ENCODE data around the gene FAM83B.
"Not testable (repeated sequence)": the region's sequence is repeated elsewhere in the genome, so short reads cannot be mapped to it uniquely, and the experiment has no call there.

Gene FAM83B, protein sequence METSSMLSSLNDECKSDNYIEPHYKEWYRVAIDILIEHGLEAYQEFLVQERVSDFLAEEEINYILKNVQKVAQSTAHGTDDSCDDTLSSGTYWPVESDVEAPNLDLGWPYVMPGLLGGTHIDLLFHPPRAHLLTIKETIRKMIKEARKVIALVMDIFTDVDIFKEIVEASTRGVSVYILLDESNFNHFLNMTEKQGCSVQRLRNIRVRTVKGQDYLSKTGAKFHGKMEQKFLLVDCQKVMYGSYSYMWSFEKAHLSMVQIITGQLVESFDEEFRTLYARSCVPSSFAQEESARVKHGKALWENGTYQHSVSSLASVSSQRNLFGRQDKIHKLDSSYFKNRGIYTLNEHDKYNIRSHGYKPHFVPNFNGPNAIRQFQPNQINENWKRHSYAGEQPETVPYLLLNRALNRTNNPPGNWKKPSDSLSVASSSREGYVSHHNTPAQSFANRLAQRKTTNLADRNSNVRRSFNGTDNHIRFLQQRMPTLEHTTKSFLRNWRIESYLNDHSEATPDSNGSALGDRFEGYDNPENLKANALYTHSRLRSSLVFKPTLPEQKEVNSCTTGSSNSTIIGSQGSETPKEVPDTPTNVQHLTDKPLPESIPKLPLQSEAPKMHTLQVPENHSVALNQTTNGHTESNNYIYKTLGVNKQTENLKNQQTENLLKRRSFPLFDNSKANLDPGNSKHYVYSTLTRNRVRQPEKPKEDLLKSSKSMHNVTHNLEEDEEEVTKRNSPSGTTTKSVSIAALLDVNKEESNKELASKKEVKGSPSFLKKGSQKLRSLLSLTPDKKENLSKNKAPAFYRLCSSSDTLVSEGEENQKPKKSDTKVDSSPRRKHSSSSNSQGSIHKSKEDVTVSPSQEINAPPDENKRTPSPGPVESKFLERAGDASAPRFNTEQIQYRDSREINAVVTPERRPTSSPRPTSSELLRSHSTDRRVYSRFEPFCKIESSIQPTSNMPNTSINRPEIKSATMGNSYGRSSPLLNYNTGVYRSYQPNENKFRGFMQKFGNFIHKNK

DNA sequence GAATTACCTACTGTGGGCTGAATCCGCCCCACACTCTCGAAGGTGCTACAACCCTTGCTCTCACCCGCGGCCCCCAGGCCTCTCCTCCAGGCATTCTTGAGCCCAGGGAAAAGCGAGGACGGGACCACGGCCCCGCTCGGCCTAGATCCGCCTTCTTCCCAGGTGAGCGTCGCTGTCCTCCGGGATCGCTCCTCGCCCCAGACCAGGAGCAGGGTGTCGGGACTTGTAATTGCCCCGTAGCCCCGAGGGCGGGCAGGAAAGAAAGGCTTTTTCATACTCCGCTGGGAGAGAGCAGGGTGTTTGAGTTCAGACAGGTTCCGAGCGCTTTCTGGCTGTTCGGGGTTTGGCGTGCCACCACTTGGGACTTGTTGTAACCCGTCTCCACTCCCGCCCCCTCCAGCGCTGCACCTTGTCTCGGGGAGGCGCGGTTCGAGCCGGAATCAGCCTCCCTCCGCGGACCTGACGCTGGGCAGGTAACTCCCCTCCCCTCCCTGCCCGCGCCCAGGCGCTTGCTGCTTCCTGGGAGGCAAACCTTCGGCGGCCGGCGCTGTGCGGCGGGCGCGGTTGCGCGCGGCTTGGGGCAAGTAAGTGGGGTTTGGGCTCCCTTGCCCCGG, at the start of gene FAM83B:
FAM83B (plus strand) TSS at position 529 of the 614 bp plus-strand sequence. CDS start 23,476 bp downstream, outside the sequence.
- DNase-seq (ENCODE audit: insufficient read length, low spot score) (peak; percentile 32), FAIRE-seq (peak; percentile 4)

- FAIRE-seq; DNase-seq (ENCODE audit: insufficient read length, low spot score): not testable (repeated sequence)
Measured at GRCh38 chr6:54796918-54797317, 49.7 kb upstream of the FAM83B start.

- FAIRE-seq (no peak), DNase-seq (ENCODE audit: insufficient read length, low spot score) (no peak)
Measured at GRCh38 chr6:54800050-54800600, 46.4 kb upstream of the FAM83B start.

- FAIRE-seq = no peak
Measured at GRCh38 chr6:54801244-54801643, 45.3 kb upstream of the FAM83B start.

DNA sequence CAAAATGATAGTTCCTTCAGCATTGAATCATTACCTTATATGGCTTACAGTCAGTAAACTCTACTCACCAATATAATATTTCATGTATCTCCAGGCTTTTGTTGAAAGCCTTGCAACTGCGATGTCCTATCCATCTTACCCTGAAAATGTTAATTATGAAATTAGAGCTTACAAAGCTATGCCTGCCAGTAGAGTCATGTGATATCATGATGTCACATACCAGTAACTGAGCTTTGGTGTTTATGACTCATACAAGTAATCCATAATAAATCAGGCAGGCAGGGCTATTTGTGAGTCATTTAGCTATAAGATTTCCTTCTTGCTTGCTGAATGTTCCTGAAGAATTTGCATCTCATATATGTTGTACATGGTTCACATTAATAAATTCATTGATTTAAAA, 44.9 kb upstream of the FAM83B start:
- peak; percentile 71 for DNase-seq (ENCODE audit: insufficient read length, low spot score)
- FAIRE-seq = peak; percentile 51

More at GRCh38 chr6:54801244-54801643, 45.3 kb upstream of the FAM83B start:
- DNase-seq (ENCODE audit: insufficient read length, low spot score) = no peak

- no peak for FAIRE-seq
- peak; percentile 24 for DNase-seq (ENCODE audit: insufficient read length, low spot score)
Measured at GRCh38 chr6:54802775-54803634, 43.6 kb upstream of the FAM83B start.

- peak; percentile 38 for DNase-seq (ENCODE audit: insufficient read length, low spot score)
- peak; percentile 4 for FAIRE-seq
Measured at GRCh38 chr6:54805077-54805476, 41.5 kb upstream of the FAM83B start.

DNA sequence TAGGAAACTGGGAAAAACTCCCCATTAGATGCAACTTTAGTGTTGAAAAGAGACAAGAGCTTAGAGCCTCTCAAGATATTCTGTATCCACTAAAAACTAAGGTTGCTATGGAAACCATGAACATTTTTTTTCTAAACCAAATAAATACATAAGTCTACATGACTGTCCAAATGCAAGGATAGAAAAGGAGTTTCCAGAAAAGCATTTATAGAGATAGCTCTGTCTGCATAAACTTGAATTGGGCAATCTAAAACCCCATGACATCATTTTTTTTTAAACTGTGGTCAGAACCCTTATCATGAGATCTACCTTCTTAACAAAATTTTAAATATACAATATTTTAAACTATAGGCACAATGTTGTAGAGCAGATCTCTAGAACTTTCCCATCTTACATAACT, 36.4 kb upstream of the FAM83B start:
- FAIRE-seq (no peak), DNase-seq (ENCODE audit: insufficient read length, low spot score) (no peak)

DNA sequence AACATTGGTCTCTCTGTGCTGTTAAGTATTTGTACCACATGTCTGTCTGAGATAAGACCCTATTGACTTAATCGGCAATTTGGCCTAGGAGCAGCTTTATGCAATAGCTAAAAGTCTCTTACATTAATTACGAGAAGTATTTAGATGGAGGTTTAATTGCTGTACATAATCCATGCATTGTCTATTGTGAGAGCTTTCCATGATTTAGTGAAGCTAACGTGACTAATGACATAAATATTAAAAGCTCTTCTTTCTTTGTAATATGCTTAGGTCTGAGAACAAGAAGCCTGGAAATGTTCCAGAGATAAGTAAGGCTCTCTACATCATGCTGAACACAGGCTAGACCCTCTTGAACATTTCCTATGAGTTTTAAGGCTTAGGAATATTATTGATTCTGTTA, 32.7 kb upstream of the FAM83B start:
- no peak for FAIRE-seq
- no peak for DNase-seq (ENCODE audit: insufficient read length, low spot score)

DNA sequence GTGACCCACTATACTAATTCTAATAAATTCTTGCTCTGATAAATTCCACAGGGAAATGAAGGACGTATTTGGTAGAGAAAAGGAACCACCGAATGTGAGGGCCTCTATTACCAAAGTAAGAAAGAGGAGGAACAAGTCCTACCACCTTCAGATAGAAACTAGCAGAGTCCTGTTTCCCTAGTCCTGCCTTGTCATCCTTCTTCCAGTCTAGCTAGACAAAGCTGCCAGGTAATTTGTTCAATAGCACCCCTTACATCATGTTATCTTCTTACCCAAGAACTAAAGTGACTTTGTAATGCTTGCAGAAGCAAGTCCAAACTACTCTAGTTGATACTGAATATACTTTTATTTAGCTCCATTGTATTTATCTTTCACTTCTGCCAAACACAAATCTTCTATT, 29.3 kb upstream of the FAM83B start:
- FAIRE-seq (no peak), DNase-seq (ENCODE audit: insufficient read length, low spot score) (no peak)

GRCh38 chr6:54817834-54818233, 28.7 kb upstream of the FAM83B start:
- FAIRE-seq = no peak
- DNase-seq (ENCODE audit: insufficient read length, low spot score) = no peak

- not testable (repeated sequence) for DNase-seq (ENCODE audit: insufficient read length, low spot score); FAIRE-seq
Measured at GRCh38 chr6:54824225-54824624, 22.3 kb upstream of the FAM83B start.

DNA sequence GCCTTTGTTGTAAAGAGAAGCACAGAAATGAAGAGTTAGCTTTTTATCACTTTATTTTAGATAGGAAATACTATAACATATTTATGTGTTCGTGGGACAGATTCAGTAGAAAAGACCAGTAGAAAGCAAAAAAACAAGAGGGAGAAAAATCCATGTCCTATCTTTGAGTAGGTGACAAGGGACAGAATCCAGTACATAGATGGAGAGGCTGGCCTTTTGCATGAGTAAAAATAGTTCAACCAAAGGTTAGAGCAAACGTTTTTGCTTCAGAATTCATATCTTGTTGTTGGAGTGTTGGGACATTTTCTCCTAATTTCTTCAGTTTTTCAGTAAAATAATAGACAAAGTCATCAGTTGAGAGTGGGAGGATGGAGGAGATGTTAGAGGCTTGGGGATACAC, 19.6 kb upstream of the FAM83B start:
- DNase-seq (ENCODE audit: insufficient read length, low spot score) = no peak
- no peak for FAIRE-seq

GRCh38 chr6:54830216-54830615, 16.4 kb upstream of the FAM83B start:
- DNase-seq (ENCODE audit: insufficient read length, low spot score) (no peak), FAIRE-seq (no peak)

DNA sequence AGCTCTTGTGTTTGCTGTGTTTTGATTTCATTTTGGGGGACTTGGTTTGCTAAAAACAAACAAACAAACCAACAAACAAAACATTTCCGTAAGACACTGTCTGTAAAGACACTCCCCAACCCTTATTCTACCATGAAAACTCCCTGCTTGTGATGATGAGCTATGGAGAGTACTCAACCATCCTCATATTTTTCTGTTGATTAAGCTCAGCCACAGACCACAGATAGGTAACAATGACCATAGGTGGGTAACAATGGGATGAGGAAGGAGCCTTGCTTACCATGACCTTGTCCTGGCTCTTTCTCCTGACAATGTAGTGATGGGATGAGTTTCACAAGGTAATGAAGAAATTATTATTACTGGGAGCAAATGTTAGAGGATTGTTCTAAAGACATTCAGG, 11.4 kb upstream of the FAM83B start:
- DNase-seq (ENCODE audit: insufficient read length, low spot score) = no peak
- FAIRE-seq = no peak

DNA sequence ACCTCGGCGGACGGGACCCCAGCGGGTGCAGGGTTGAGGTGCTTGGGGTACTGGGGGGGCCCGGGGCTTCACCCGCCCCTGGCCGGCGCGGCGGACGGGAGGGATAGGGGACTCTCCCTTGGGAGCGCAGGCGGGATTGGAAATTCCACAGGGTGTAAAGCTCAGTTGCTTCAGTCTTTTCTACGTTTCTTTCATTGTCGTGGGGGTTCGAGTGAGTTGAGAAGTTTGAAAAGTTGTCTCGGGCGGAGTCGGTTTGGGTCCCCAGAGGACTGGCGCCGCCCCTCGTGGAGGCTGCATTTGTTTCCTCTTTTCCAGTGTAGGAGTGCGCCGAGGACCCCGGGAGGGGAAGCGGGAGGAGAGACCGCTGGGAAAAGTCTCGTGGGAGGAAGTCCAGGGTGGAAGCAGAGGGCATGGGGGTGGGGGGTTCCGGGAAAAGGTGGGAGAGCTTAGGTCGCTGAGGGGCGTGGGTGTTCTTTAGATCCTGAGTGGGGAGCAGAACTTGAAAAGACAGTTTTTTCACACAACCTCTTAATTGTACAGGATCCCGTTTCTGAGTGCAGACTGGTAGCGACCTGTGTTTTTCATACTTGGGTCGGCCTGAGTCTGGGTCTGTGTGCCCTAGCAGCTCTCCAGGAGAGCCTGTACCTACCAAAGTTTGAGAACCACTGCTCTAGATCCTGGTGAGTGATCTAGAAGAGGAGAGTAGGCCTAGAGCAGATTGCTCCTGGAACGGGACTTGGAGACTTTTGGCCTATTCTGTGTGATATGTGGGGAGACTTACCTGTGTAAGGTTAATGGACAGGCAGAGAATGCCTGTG, 495 bp downstream of the FAM83B start:
- DNase-seq (ENCODE audit: insufficient read length, low spot score) (peak; percentile 36), FAIRE-seq (no peak)

DNA sequence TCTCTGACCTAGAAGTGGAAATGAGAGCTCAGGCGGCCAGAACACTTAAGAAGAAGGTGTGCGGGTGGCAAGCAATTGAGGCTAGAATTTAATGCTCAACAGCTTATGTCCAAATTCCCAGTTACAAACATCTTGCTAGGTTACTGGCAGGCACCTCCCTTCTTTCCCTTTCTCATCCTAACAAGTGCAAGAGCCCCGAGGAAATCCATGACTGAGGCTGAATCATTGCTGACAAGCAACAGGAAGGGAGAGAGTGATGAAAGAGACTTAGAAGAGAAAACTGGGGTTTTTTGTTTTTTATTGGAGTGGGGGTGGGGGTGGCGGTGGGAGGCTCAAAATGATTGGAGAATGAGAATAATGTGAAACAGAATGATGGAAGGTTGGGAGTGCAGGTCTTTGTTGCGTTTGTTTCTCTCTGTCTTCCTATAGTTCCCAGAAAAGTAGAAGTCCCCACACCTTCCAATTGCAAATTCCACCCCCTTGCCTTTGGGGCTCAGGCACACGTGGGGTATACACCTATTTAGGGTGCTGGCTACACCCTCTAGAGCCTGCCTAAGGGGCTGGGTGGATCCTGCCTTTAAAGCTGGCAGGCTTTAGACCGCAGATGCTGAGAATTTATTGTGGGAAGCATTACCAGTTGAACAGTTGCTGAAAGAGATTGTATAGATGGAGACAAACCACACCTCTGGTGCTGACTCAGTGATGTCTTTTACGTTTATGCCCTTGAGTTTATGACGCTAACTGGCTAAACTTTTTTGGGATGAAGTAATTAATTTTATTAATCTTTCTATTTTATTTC, 1.4 kb downstream of the FAM83B start:
- FAIRE-seq (peak; percentile 20), DNase-seq (ENCODE audit: insufficient read length, low spot score) (peak; percentile 54)

GRCh38 chr6:54850114-54850513, 3.5 kb downstream of the FAM83B start:
- DNase-seq (ENCODE audit: insufficient read length, low spot score) (no peak), FAIRE-seq (no peak)

All from HTR-8/SVneo (cell line).